H9 (cell line): Measurements from ENCODE around the gene MCCC1. TPM values are rescaled to one million over a fixed set of nuclear protein-coding genes. Genes with fewer than 3 reads are reported as not detected.

Experiments
- DNase-seq: peaks from one replicate; pipeline ENCODE4 v3.0.0-alpha.2; 2017
- H2AFZ ChIP-seq: one replicate; pipeline ENCODE4 v1.6.1; 2013; ENCODE audit warnings: mild to moderate bottlenecking, low read length, control low read depth, moderate library complexity
- H2AK5ac ChIP-seq: 2 replicates; pipeline ENCODE4 v1.6.1; 2013; ENCODE audit warnings: low read length, control low read depth, mixed read lengths; ENCODE audit not compliant: insufficient read length
- H2BK120ac ChIP-seq: one replicate; pipeline ENCODE4 v1.6.1; 2013; ENCODE audit warnings: low read depth, mild to moderate bottlenecking, low read length, control low read depth, inconsistent platforms; ENCODE audit not compliant: poor library complexity, severe bottlenecking
- H2BK12ac ChIP-seq: 2 replicates; pipeline ENCODE4 v1.6.1; 2013; ENCODE audit warnings: low read length, control low read depth, mixed read lengths, low read depth; ENCODE audit not compliant: insufficient read length
- H2BK15ac ChIP-seq: 2 replicates; pipeline ENCODE4 v1.6.1; 2013; ENCODE audit warnings: low read depth, low read length, control low read depth
- H2BK20ac ChIP-seq: one replicate; pipeline ENCODE4 v1.6.1; 2013; ENCODE audit warnings: low read depth, mild to moderate bottlenecking, low read length, control low read depth, inconsistent platforms; ENCODE audit not compliant: poor library complexity, severe bottlenecking
- H2BK5ac ChIP-seq: 2 replicates; pipeline ENCODE4 v1.6.1; 2013; ENCODE audit warnings: low read length, control low read depth, mixed read lengths; ENCODE audit not compliant: insufficient read length
- H3K14ac ChIP-seq: 2 replicates; pipeline ENCODE4 v1.6.1; 2013; ENCODE audit warnings: low read length, control low read depth; ENCODE audit not compliant: insufficient read depth
- H3K18ac ChIP-seq: 2 replicates; pipeline ENCODE4 v1.6.1; 2013; ENCODE audit warnings: low read depth, mild to moderate bottlenecking, mixed read lengths, low read length, control low read depth; ENCODE audit not compliant: insufficient read length
- H3K23ac ChIP-seq: 2 replicates; pipeline ENCODE4 v1.6.1; 2013; ENCODE audit warnings: low read length, control low read depth, mixed read lengths, low read depth; ENCODE audit not compliant: insufficient read length
- H3K23me2 ChIP-seq: 2 replicates; pipeline ENCODE4 v1.6.1; 2013; ENCODE audit warnings: low read depth, mild to moderate bottlenecking, mixed read lengths, low read length, control low read depth; ENCODE audit not compliant: insufficient read length, poor library complexity, severe bottlenecking
- H3K27ac ChIP-seq: 2 replicates; pipeline ENCODE4 v1.5.1; 2013; ENCODE audit warnings: low read length, control low read depth, mixed read lengths, low read depth; ENCODE audit not compliant: insufficient read length
- H3K27me3 ChIP-seq: 2 replicates; pipeline ENCODE4 v1.6.1; 2013; ENCODE audit warnings: low read length, control low read depth, inconsistent platforms; ENCODE audit not compliant: insufficient read depth
- H3K4ac ChIP-seq: 2 replicates; pipeline ENCODE4 v1.6.1; 2013; ENCODE audit warnings: low read depth, mild to moderate bottlenecking, control low read depth, inconsistent platforms, low read length, moderate library complexity
- H3K4me1 ChIP-seq: 2 replicates; pipeline ENCODE4 v1.6.1; 2013; ENCODE audit warnings: low read length, control low read depth, inconsistent platforms; ENCODE audit not compliant: insufficient read depth
- H3K4me2 ChIP-seq: 2 replicates; pipeline ENCODE4 v1.6.1; 2013; ENCODE audit warnings: low read length, control low read depth, mixed read lengths; ENCODE audit not compliant: insufficient read length, insufficient read depth
- H3K56ac ChIP-seq: 2 replicates; pipeline ENCODE4 v1.6.1; 2013; ENCODE audit warnings: low read depth, mild to moderate bottlenecking, mixed read lengths, low read length, control low read depth; ENCODE audit not compliant: insufficient read length
- H3K79me1 ChIP-seq: 2 replicates; pipeline ENCODE4 v1.6.1; 2013; ENCODE audit warnings: low read depth, mild to moderate bottlenecking, moderate library complexity, low read length, control low read depth, inconsistent platforms; ENCODE audit not compliant: insufficient read depth, poor library complexity, severe bottlenecking
- H3K79me2 ChIP-seq: 2 replicates; pipeline ENCODE4 v1.6.1; 2013; ENCODE audit warnings: low read length, control low read depth, inconsistent platforms; ENCODE audit not compliant: insufficient read depth
- H3K9ac ChIP-seq: 2 replicates; pipeline ENCODE4 v1.6.1; 2013; ENCODE audit warnings: low read length, control low read depth, mixed read lengths; ENCODE audit not compliant: insufficient read length; ENCODE audit errors: extremely low read depth
- H3K9me3 ChIP-seq: one replicate; pipeline ENCODE4 v1.6.1; 2013; ENCODE audit warnings: low read depth, low read length, inconsistent platforms; ENCODE audit not compliant: control insufficient read depth
- H3T11ph ChIP-seq: one replicate; pipeline ENCODE4 v1.6.1; 2013; ENCODE audit warnings: mild to moderate bottlenecking, low read length, control low read depth, inconsistent platforms
- H4K20me1 ChIP-seq: one replicate; pipeline ENCODE4 v1.6.1; 2013; ENCODE audit not compliant: control insufficient read depth, insufficient read length, insufficient read depth
- H4K5ac ChIP-seq: 2 replicates; pipeline ENCODE4 v1.6.1; 2013; ENCODE audit warnings: low read depth, mild to moderate bottlenecking, mixed read lengths, low read length, control low read depth; ENCODE audit not compliant: insufficient read length
- H4K8ac ChIP-seq: replicated peaks from 2 replicates; pipeline ENCODE4 v1.6.1; 2013; ENCODE audit warnings: low read length, control low read depth, mixed read lengths, low read depth; ENCODE audit not compliant: insufficient read length
- H4K91ac ChIP-seq: 2 replicates; pipeline ENCODE4 v1.6.1; 2013; ENCODE audit warnings: low read depth, mild to moderate bottlenecking, moderate library complexity, mixed read lengths, low read length, control low read depth; ENCODE audit not compliant: insufficient read length
- H3K27ac Mint-ChIP-seq, 3 experiments: 2 replicates in 2 of 3; 3 replicates in 1 of 3; pipeline ENCODE4 v1.8.0; 2020 to 2021; ENCODE audit warnings: mixed read lengths in 3 of 3, mild to moderate bottlenecking in 1 of 3, moderate library complexity in 1 of 3
- H3K27me3 Mint-ChIP-seq: 2 replicates; pipeline ENCODE4 v1.8.0; 2021; ENCODE audit warnings: low read depth, mild to moderate bottlenecking, moderate library complexity, mixed read lengths
- H3K36me3 Mint-ChIP-seq, 3 experiments: 2 replicates in 2 of 3; 3 replicates in 1 of 3; pipeline ENCODE4 v1.8.0; 2020 to 2021; ENCODE audit warnings: low read depth in 3 of 3, mixed read lengths in 3 of 3; ENCODE audit not compliant: insufficient read depth in 1 of 3
- H3K4me1 Mint-ChIP-seq, 2 experiments: 2 replicates each; pipeline ENCODE4 v1.8.0; 2020; ENCODE audit warnings: mixed read lengths in 2 of 2
- H3K4me3 Mint-ChIP-seq, 2 experiments: 2 replicates in 1 of 2; 3 replicates in 1 of 2; pipeline ENCODE4 v1.8.0; 2020 to 2021; ENCODE audit warnings: mild to moderate bottlenecking in 2 of 2, mixed read lengths in 2 of 2, moderate library complexity in 1 of 2
- H3K9me3 Mint-ChIP-seq, 2 experiments: 2 replicates in 1 of 2; 3 replicates in 1 of 2; pipeline ENCODE4 v1.8.0; 2020; ENCODE audit warnings: mild to moderate bottlenecking in 2 of 2, mixed read lengths in 2 of 2, moderate library complexity in 1 of 2
- WGBS: extraction: QIAGEN DNeasy Blood & Tissue Kit; methylation state at CpG from one replicate; pipeline ENCODE4 v1.1.7; 2013; ENCODE audit warnings: missing lambda C conversion rate, low lambda C conversion rate, mixed read lengths; ENCODE audit not compliant: insufficient read length; ENCODE audit errors: extremely low coverage; 5-methylcytosine and 5-hydroxymethylcytosine counted together
- total RNA-seq: library from RNA; stranded (reverse); gene quantifications from 2 replicates; pipeline ENCODE4 v1.2.1, GENCODE V29; 2021
- TF ChIP-seq, protein P1 (sequence below): fragments of 200-600 bp; sonication (generic); conservative IDR thresholded peaks from 3 replicates; pipeline ENCODE4 v1.8.0; 2021; ENCODE audit warnings: antibody characterized with exemption, mild to moderate bottlenecking

The MCCC1 gene
- total RNA-seq, 1 experiment from 2014 or later, result 18.3 TPM

DNA sequence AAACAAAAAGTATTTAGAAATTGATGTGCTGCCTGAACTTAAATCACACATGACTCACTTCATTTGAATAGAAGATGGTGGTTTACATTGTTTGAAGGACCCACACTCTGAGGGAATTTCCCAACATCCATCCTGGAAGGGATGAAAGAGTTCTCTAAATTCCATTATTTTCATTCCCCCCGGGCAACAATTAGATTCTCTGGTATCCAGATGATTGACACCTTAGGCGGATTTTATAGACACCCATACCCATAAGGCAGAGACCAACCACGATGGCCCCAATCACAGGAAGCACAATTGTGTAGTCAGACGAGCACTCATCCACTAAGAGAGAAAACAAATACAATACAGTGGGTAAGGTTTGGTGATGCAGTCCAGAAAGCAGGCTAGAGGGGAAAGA is 24.6 kb upstream of the MCCC1 start:
- H3T11ph ChIP-seq, result no peak overlapping the region
- no peak overlapping the region for H2BK120ac ChIP-seq
- no peak overlapping the region for H2BK20ac ChIP-seq
- no peaks in the 10 kb centered on the region for H3K79me2 ChIP-seq
- peaks cover 6 to 8% of the 10 kb centered on the region in 2 experiments; a peak in 4 of 5 replicates for H3K9me3 Mint-ChIP-seq
- no peak overlapping the region for H3K4me2 ChIP-seq
- no peaks in the 10 kb centered on the region for H3K23me2 ChIP-seq
- H2AFZ ChIP-seq, result no peak overlapping the region
- H3K18ac ChIP-seq, result no peak overlapping the region
- no peaks in the 10 kb centered on the region for H3K79me1 ChIP-seq
- H4K91ac ChIP-seq, result no peak overlapping the region
- no peak overlapping the region for H3K4me3 Mint-ChIP-seq
- H3K14ac ChIP-seq, result no peak overlapping the region
- DNase-seq, result no peak
- no peak overlapping the region for H2BK12ac ChIP-seq
- H3K9me3 ChIP-seq, result no peaks in the 10 kb centered on the region
- H3K4me1 ChIP-seq, result no peaks in the 10 kb centered on the region
- no peak overlapping the region for H3K23ac ChIP-seq
- no peak overlapping the region for H3K27ac ChIP-seq
- no peak overlapping the region for H4K8ac ChIP-seq
- no peak overlapping the region for H2BK15ac ChIP-seq
- H2BK5ac ChIP-seq, result no peak overlapping the region
- H4K20me1 ChIP-seq, result no peaks in the 10 kb centered on the region
- no peak overlapping the region for H4K5ac ChIP-seq
- no CpG with 5 or more reads among the region's 4 CpGs for WGBS
- no peak overlapping the region for H3K9ac ChIP-seq
- H3K56ac ChIP-seq, result no peak overlapping the region
- no peaks in the 10 kb centered on the region; the same call in none of the 2 replicates for H3K27me3 Mint-ChIP-seq
- H2AK5ac ChIP-seq, result no peak overlapping the region
- H3K27ac Mint-ChIP-seq, result no peak overlapping the region
- H3K36me3 Mint-ChIP-seq, result peaks cover 2 to 8% (median 3%) of the 10 kb centered on the region in 3 experiments; a peak in 5 of 7 replicates
- TF ChIP-seq, protein P1, sequence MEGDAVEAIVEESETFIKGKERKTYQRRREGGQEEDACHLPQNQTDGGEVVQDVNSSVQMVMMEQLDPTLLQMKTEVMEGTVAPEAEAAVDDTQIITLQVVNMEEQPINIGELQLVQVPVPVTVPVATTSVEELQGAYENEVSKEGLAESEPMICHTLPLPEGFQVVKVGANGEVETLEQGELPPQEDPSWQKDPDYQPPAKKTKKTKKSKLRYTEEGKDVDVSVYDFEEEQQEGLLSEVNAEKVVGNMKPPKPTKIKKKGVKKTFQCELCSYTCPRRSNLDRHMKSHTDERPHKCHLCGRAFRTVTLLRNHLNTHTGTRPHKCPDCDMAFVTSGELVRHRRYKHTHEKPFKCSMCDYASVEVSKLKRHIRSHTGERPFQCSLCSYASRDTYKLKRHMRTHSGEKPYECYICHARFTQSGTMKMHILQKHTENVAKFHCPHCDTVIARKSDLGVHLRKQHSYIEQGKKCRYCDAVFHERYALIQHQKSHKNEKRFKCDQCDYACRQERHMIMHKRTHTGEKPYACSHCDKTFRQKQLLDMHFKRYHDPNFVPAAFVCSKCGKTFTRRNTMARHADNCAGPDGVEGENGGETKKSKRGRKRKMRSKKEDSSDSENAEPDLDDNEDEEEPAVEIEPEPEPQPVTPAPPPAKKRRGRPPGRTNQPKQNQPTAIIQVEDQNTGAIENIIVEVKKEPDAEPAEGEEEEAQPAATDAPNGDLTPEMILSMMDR, result no peak
- H3K4me1 Mint-ChIP-seq, result no peaks in the 10 kb centered on the region
- H3K27me3 ChIP-seq, result no peaks in the 10 kb centered on the region
- no peak overlapping the region for H3K4ac ChIP-seq
